Upper lobe of left lung (tissue), 6 donors: ENCODE data around the gene SUPT3H. TPM values are rescaled to one million over a fixed set of nuclear protein-coding genes. Genes with fewer than 3 reads are reported as not detected.

ENCODE experiments used
- ATAC-seq, 2 donors: fragments of 200-7000 bp; cut with Tn5 transposase; one replicate each; pipeline ENCODE4 v1.9.1; 2022; ENCODE audit warnings: mild to moderate bottlenecking in 2 of 2, moderate library complexity in 2 of 2; ENCODE audit not compliant: low FRiP score in 2 of 2
- DNase-seq, 2 donors: peaks; one replicate each; pipeline ENCODE4 v3.0.0-alpha.2; 2019 to 2020
- H3K27ac ChIP-seq, 4 donors: fragments of 200-600 bp; sonication (generic); one replicate each; pipeline ENCODE4 v1.5.1; 2016 to 2019
- H3K27me3 ChIP-seq, 4 donors: fragments of 200-600 bp; sonication (generic); one replicate each; pipeline ENCODE4 v1.5.1; 2017 to 2019
- H3K36me3 ChIP-seq, 4 donors: fragments of 200-600 bp; sonication (generic); one replicate each; pipeline ENCODE4 v1.5.1; 2016 to 2019
- H3K4me1 ChIP-seq, 4 donors: fragments of 200-600 bp; sonication (generic); one replicate each; pipeline ENCODE4 v1.5.1; 2018 to 2019
- H3K4me3 ChIP-seq, 4 donors: fragments of 200-600 bp; sonication (generic); one replicate each; pipeline ENCODE4 v1.5.1; 2017 to 2019; ENCODE audit warnings: mild to moderate bottlenecking in 2 of 4, moderate library complexity in 1 of 4
- H3K9me3 ChIP-seq, 4 donors: fragments of 200-600 bp; sonication (generic); one replicate each; pipeline ENCODE4 v1.5.1; 2018 to 2019
- EP300 ChIP-seq, 4 donors: sonication (generic); formaldehyde crosslinking; IDR thresholded peaks; one replicate each; pipeline ENCODE4 v1.5.1; 2017; ENCODE audit warnings: antibody characterized with exemption in 4 of 4, control low read depth in 2 of 4
- POLR2A ChIP-seq, 4 donors: fragments of 450-650 bp; IDR thresholded peaks; one replicate each; pipeline ENCODE4 v1.5.1; 2016 to 2017; ENCODE audit warnings: antibody characterized with exemption in 4 of 4, mild to moderate bottlenecking in 2 of 4
- POLR2AphosphoS5 ChIP-seq, 2 donors: sonication (generic); formaldehyde crosslinking; IDR thresholded peaks; one replicate each; pipeline ENCODE4 v1.5.1; 2017; ENCODE audit warnings: antibody characterized with exemption in 2 of 2
- WGBS, 2 donors: methylation state at CpG; one replicate each; pipeline ENCODE4 v1.1.5; 2017 to 2018; 5-methylcytosine and 5-hydroxymethylcytosine counted together
- total RNA-seq, 6 donors: library from RNA; depleted of rRNA in 4 of 6; stranded (reverse); fragments of >200 nt in 4 of 6; gene quantifications; one replicate each; pipeline versions ENCODE4 v1.1.0 to v1.2.1, GENCODE V29; 2016 to 2021
- TF ChIP-seq, protein P1 (sequence below), 6 experiments: fragments of 450-650 bp in 4 of 6; fragments of 200-600 bp in 2 of 6; sonication (generic) in 2 of 6; IDR thresholded peaks; one replicate each; pipeline ENCODE4 v1.5.1; 2016 to 2019; ENCODE audit warnings: antibody characterized with exemption in 6 of 6
- donor health status: DM: no; HTN: no; CAD: no; lungs with moderate emphysema.
- donor health status: DM: no; HTN: yes; CAD: no; lungs with severe emphysema.

SUPT3H gene
- total RNA-seq, 6 donors from 2014 or later = 6.4 to 45.1 (median 8.9) TPM

DNA sequence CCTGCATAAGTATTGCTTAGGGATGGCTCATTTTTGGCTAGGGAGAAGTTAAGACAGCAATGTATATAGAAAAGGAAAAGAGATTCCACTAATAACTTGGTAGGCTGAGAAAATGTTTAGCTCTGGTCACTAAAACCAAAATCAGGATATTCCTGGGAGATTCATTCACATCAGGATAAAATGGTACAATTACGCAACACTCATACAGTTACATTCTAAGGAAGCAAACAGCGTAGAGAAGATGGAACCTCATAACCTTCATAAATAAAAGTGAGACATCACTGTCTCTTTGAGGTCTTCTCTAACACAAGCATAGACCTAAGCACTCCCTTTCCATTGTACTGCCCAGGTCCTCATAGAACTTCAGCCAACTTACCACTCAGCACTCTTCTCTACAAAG, 345.3 kb downstream of the SUPT3H start:
- DNase-seq (no peak), ATAC-seq (no peak)
- TF ChIP-seq, protein P1, sequence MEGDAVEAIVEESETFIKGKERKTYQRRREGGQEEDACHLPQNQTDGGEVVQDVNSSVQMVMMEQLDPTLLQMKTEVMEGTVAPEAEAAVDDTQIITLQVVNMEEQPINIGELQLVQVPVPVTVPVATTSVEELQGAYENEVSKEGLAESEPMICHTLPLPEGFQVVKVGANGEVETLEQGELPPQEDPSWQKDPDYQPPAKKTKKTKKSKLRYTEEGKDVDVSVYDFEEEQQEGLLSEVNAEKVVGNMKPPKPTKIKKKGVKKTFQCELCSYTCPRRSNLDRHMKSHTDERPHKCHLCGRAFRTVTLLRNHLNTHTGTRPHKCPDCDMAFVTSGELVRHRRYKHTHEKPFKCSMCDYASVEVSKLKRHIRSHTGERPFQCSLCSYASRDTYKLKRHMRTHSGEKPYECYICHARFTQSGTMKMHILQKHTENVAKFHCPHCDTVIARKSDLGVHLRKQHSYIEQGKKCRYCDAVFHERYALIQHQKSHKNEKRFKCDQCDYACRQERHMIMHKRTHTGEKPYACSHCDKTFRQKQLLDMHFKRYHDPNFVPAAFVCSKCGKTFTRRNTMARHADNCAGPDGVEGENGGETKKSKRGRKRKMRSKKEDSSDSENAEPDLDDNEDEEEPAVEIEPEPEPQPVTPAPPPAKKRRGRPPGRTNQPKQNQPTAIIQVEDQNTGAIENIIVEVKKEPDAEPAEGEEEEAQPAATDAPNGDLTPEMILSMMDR (IDR thresholded peaks at IDR 0.05) = no peak
- TF ChIP-seq EP300 (IDR thresholded peaks at IDR 0.05) = no peak
- no peak for TF ChIP-seq POLR2AphosphoS5 (IDR thresholded peaks at IDR 0.05)
- TF ChIP-seq POLR2A (IDR thresholded peaks at IDR 0.05) = no peak
- no peaks in the 10 kb centered on the region for H3K27me3 ChIP-seq
- H3K4me3 ChIP-seq = no peak overlapping the region
- H3K9me3 ChIP-seq = peaks cover 0 to 7% (median 0%) of the 10 kb centered on the region in 4 donors
- H3K4me1 ChIP-seq = no peaks in the 10 kb centered on the region
- no peak overlapping the region for H3K27ac ChIP-seq
- 92% methylated on average over 2 of the region's 2 CpGs for WGBS, 2 donors
- no peaks in the 10 kb centered on the region for H3K36me3 ChIP-seq

DNA sequence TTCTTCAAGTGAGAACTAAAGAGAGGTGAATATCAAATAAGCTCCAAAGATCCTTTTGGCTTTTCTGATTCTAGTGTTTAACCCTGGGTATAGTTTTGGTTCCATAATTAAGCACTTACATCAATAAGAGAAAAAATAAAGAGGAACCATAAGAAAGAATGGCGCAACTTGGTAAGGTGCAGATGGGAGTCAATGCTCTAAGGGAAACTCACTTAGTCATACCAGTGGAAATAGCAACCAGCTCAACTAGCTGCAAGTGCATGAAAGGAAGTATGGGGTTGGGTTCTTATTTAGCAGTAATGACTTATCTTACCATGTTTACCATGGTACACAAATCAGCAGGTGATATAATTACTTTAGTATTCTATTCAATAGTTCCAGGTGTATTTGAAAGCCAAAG, 346.1 kb downstream of the SUPT3H start:
- TF ChIP-seq POLR2AphosphoS5 (IDR thresholded peaks at IDR 0.05) = no peak
- TF ChIP-seq EP300 (IDR thresholded peaks at IDR 0.05) = no peak
- TF ChIP-seq POLR2A (IDR thresholded peaks at IDR 0.05) = no peak
- TF ChIP-seq, protein P1 (IDR thresholded peaks at IDR 0.05) = no peak
- Histone ChIP-seq H3K4me1 (no peaks in the 10 kb centered on the region), H3K4me3 (no peak overlapping the region), H3K27me3 (no peaks in the 10 kb centered on the region), H3K27ac (no peak overlapping the region), H3K36me3 (no peaks in the 10 kb centered on the region), H3K9me3 (peaks cover 0 to 7% (median 0%) of the 10 kb centered on the region in 4 donors)
- WGBS, 2 donors = 82 to 84% methylated on average over 1 of the region's 1 CpG
- DNase-seq (no peak), ATAC-seq (peak in 1 of 2 donors; percentile 52)

DNA sequence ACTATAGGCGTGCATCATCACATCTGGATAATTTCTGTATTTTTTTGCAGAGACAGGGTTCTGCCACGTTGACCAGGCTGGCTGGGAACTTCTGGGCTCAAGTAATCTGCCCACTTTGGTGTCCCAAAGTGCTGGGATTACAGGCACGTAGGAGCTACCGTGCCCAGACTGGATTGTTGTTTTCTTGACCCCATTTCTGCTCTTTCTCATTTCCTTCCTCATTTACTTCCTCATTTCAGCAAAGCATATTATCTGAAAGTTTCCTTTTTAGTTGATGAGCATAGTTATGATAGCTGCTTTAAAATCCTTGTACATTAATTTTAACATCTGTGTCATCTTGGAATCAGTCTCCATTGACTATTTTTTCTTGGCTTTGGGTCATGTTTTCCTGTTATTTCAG, 350.6 kb downstream of the SUPT3H start:
- WGBS, 2 donors = 71 to 75% methylated on average over 4 of the region's 4 CpGs
- no peaks in the 10 kb centered on the region for H3K27me3 ChIP-seq
- H3K9me3 ChIP-seq = peaks cover 0 to 7% (median 0%) of the 10 kb centered on the region in 4 donors
- no peaks in the 10 kb centered on the region for H3K4me1 ChIP-seq
- H3K27ac ChIP-seq = no peak overlapping the region
- no peak overlapping the region for H3K4me3 ChIP-seq
- no peaks in the 10 kb centered on the region for H3K36me3 ChIP-seq
- ATAC-seq = no peak
- DNase-seq = no peak
- TF ChIP-seq EP300 (IDR thresholded peaks at IDR 0.05) (no peak), POLR2AphosphoS5 (IDR thresholded peaks at IDR 0.05) (no peak), POLR2A (IDR thresholded peaks at IDR 0.05) (no peak)
- TF ChIP-seq, protein P1 (IDR thresholded peaks at IDR 0.05) = no peak

DNA sequence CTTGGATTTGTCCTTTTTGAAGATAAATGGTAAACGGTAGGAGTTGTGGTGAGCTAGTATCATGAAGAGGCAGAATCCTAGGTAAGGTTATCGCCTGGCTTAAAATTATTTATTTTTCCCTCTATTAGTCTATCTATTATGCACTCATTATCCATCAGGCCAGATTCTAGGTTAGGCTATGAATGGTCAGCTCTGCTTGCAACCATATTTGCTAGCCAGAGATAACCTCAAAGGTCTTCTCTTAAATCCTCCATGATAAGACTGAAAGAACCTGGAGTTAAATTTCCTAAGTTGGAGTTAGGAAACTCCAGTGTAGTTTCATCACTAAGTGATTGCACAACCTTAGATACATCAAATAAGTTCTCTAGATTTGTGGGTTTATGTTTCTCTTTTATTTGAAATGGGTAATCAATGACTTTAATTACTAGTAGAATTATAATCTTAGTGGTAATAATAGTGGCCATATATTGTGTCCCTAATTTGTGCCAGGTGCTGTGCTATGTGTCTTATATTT, 351.7 kb downstream of the SUPT3H start:
- DNase-seq = no peak
- Histone ChIP-seq H3K4me3 (no peak overlapping the region), H3K36me3 (no peaks in the 10 kb centered on the region), H3K27ac (no peak overlapping the region), H3K9me3 (peaks cover 0 to 7% (median 0%) of the 10 kb centered on the region in 4 donors), H3K27me3 (no peaks in the 10 kb centered on the region), H3K4me1 (no peaks in the 10 kb centered on the region)
- no peak for TF ChIP-seq POLR2A (IDR thresholded peaks at IDR 0.05)
- no peak for TF ChIP-seq EP300 (IDR thresholded peaks at IDR 0.05)
- TF ChIP-seq, protein P1 (IDR thresholded peaks at IDR 0.05) = no peak
- TF ChIP-seq POLR2AphosphoS5 (IDR thresholded peaks at IDR 0.05) = no peak
- WGBS, 2 donors = 93 to 98% methylated on average over 2 of the region's 2 CpGs
- ATAC-seq = no peak

DNA sequence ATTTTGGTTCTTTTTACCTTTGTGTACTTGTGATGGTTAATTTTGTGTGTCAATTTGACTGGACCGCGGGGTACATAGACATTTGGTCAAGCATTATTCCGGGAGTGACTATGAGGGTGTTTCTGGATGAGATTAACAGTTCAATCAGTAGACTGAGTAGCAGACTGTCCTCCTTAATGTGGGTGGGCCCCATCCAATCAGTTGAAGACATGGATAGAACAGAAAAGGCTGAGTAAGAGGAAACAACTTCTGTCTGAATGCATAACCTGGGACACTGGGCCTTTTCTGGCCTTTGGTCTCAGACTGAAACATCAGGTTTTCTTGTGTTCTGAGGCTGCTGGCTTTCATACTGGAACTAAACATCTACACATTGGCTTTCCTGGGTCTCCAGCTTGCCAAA, 353.1 kb downstream of the SUPT3H start:
- no peaks in the 10 kb centered on the region for H3K4me1 ChIP-seq
- DNase-seq (no peak), ATAC-seq (no peak)

More for the DNA sequence above, 353.1 kb downstream of the SUPT3H start:
- H3K9me3 ChIP-seq = peaks cover 0 to 7% (median 0%) of the 10 kb centered on the region in 4 donors
- TF ChIP-seq POLR2AphosphoS5 (IDR thresholded peaks at IDR 0.05) (no peak), POLR2A (IDR thresholded peaks at IDR 0.05) (no peak), EP300 (IDR thresholded peaks at IDR 0.05) (no peak)
- TF ChIP-seq, protein P1 (IDR thresholded peaks at IDR 0.05) = no peak
- no peak overlapping the region for H3K27ac ChIP-seq
- H3K27me3 ChIP-seq = no peaks in the 10 kb centered on the region
- H3K36me3 ChIP-seq = no peaks in the 10 kb centered on the region
- no peak overlapping the region for H3K4me3 ChIP-seq
- 96% methylated on average over 3 of the region's 3 CpGs for WGBS, 2 donors
